ENCODE results near the gene SLC1A1. TPM values are rescaled to one million over a fixed set of nuclear protein-coding genes. Genes with fewer than 3 reads are reported as not detected.
"Not testable (repeated sequence)": the region's sequence is repeated elsewhere in the genome, so short reads cannot be mapped to it uniquely, and the experiment has no call there.

Gene SLC1A1
- total RNA-seq, 1 donor from 2014 or later: 1.4 TPM

GRCh38 chr9:4530375-4530774 is 40.1 kb downstream of the SLC1A1 start:
- no peak for DNase-seq
- CTCF ChIA-PET: no interaction called here
- TF ChIP-seq CTCF (IDR thresholded peaks at IDR 0.05): no peak
- intact Hi-C loops (cut with micrococcal nuclease): no loop called here
- Mint-ChIP-seq H3K27me3 (no peaks in the 10 kb centered on the region), H3K27ac (no peak overlapping the region), H3K4me1 (no peaks in the 10 kb centered on the region), H3K9me3 (peaks cover 8% of the 10 kb centered on the region), H3K36me3 (ENCODE audit: low read depth) (no peaks in the 10 kb centered on the region), H3K4me3 (no peak overlapping the region)
- ATAC-seq (ENCODE audit: low read depth): no peak
- POLR2A ChIA-PET: no interaction called here

GRCh38 chr9:4530831-4531230 is 40.6 kb downstream of the SLC1A1 start:
- H3K9me3 Mint-ChIP-seq; ATAC-seq (ENCODE audit: low read depth); DNase-seq; POLR2A ChIA-PET; H3K27ac Mint-ChIP-seq; H3K4me1 Mint-ChIP-seq; CTCF ChIA-PET; H3K27me3 Mint-ChIP-seq; intact Hi-C loops (cut with micrococcal nuclease); H3K36me3 Mint-ChIP-seq (ENCODE audit: low read depth); H3K4me3 Mint-ChIP-seq: not testable (repeated sequence)

- POLR2A ChIA-PET; H3K27me3 Mint-ChIP-seq; H3K4me1 Mint-ChIP-seq; H3K9me3 Mint-ChIP-seq; H3K36me3 Mint-ChIP-seq (ENCODE audit: low read depth); H3K27ac Mint-ChIP-seq; CTCF ChIA-PET; ATAC-seq (ENCODE audit: low read depth); DNase-seq; intact Hi-C loops (cut with micrococcal nuclease); H3K4me3 Mint-ChIP-seq: not testable (repeated sequence)
Measured at GRCh38 chr9:4531355-4531754, 41.1 kb downstream of the SLC1A1 start.

GRCh38 chr9:4533881-4534280 is 43.6 kb downstream of the SLC1A1 start:
- H3K27me3 Mint-ChIP-seq; POLR2A ChIA-PET; H3K4me1 Mint-ChIP-seq; H3K36me3 Mint-ChIP-seq (ENCODE audit: low read depth); ATAC-seq (ENCODE audit: low read depth); H3K4me3 Mint-ChIP-seq; DNase-seq; H3K27ac Mint-ChIP-seq; CTCF ChIA-PET; intact Hi-C loops (cut with micrococcal nuclease); H3K9me3 Mint-ChIP-seq: not testable (repeated sequence)

- H3K4me1 Mint-ChIP-seq; DNase-seq; H3K9me3 Mint-ChIP-seq; H3K4me3 Mint-ChIP-seq; H3K27ac Mint-ChIP-seq; H3K36me3 Mint-ChIP-seq (ENCODE audit: low read depth); intact Hi-C loops (cut with micrococcal nuclease); H3K27me3 Mint-ChIP-seq; POLR2A ChIA-PET; ATAC-seq (ENCODE audit: low read depth); CTCF ChIA-PET: not testable (repeated sequence)
Measured at GRCh38 chr9:4536196-4536595, 45.9 kb downstream of the SLC1A1 start.

GRCh38 chr9:4537581-4537980 is 47.3 kb downstream of the SLC1A1 start:
- no peaks in the 10 kb centered on the region for H3K27me3 Mint-ChIP-seq
- H3K27ac Mint-ChIP-seq: no peak overlapping the region
- no peak overlapping the region for H3K4me3 Mint-ChIP-seq
- no peak for ATAC-seq (ENCODE audit: low read depth)
- no peaks in the 10 kb centered on the region for H3K9me3 Mint-ChIP-seq
- H3K36me3 Mint-ChIP-seq (ENCODE audit: low read depth): no peaks in the 10 kb centered on the region
- ChIA-PET POLR2A (no interaction called here), CTCF (no interaction called here)
- DNase-seq: no peak
- intact Hi-C loops (cut with micrococcal nuclease): no loop called here
- H3K4me1 Mint-ChIP-seq: no peaks in the 10 kb centered on the region
- TF ChIP-seq CTCF (IDR thresholded peaks at IDR 0.05): no peak

GRCh38 chr9:4538107-4538506 is 47.8 kb downstream of the SLC1A1 start:
- CTCF ChIA-PET: no interaction called here
- no peak overlapping the region for H3K27ac Mint-ChIP-seq
- H3K4me1 Mint-ChIP-seq: no peaks in the 10 kb centered on the region
- H3K27me3 Mint-ChIP-seq: no peaks in the 10 kb centered on the region
- H3K36me3 Mint-ChIP-seq (ENCODE audit: low read depth): no peaks in the 10 kb centered on the region
- intact Hi-C loops (cut with micrococcal nuclease): no loop called here
- H3K4me3 Mint-ChIP-seq: no peak overlapping the region
- ATAC-seq (ENCODE audit: low read depth): no peak
- DNase-seq: no peak
- POLR2A ChIA-PET: no interaction called here
- no peak for TF ChIP-seq CTCF (IDR thresholded peaks at IDR 0.05)
- H3K9me3 Mint-ChIP-seq: no peaks in the 10 kb centered on the region
